Anterior cingulate cortex (tissue), 58 donors: ENCODE results near the gene ARID5A.
A peak's percentile ranks its signal among the peaks of the same experiment; 100 is the strongest.
"Not testable (repeated sequence)": the region's sequence is repeated elsewhere in the genome, so short reads cannot be mapped to it uniquely, and the experiment has no call there.

Experiments used
- DNase-seq, 58 donors: peaks; one replicate each; lab custom pipeline; 2025; lab: John Stamatoyannopoulos, UW

The ARID5A gene, protein sequence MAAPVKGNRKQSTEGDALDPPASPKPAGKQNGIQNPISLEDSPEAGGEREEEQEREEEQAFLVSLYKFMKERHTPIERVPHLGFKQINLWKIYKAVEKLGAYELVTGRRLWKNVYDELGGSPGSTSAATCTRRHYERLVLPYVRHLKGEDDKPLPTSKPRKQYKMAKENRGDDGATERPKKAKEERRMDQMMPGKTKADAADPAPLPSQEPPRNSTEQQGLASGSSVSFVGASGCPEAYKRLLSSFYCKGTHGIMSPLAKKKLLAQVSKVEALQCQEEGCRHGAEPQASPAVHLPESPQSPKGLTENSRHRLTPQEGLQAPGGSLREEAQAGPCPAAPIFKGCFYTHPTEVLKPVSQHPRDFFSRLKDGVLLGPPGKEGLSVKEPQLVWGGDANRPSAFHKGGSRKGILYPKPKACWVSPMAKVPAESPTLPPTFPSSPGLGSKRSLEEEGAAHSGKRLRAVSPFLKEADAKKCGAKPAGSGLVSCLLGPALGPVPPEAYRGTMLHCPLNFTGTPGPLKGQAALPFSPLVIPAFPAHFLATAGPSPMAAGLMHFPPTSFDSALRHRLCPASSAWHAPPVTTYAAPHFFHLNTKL

DNA sequence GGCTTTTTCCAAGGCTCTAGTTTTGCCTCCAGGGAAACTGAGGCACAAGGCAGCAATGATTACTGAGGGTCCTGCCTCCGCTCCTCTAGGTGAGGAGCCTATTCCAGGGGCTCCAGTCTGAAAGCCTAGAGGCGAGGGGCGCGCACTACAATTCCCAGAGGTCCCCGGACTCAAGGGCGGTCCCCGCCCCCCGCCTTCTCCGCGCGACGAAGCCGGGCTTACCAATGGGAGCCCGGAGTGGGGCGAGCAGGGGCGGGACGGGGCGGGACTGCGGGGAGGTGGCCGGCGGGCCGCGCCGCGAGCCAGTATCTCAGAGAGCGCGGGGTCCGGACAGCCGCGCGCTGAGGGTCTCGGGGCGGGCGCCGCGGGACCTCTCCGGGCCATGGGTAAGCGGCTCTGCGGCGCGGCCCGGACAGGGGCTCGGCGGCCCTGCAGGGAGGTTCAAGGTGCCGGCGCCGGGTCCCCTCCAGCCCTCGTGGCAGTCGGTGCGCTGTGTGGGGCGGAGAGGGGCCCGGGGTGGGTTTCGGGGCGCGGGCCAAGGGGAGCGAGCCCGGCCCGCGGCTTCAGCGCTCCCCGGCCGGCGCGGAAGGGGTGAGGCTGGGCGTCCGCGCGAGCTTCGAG lies at the start of gene ARID5A:
ARID5A (plus strand) TSS at position 308 of the 621 bp plus-strand sequence; CDS start at position 383, 75 bp downstream.
- peak in 57 of 58 donors; percentile 10 to 93 (median 85) for DNase-seq

DNA sequence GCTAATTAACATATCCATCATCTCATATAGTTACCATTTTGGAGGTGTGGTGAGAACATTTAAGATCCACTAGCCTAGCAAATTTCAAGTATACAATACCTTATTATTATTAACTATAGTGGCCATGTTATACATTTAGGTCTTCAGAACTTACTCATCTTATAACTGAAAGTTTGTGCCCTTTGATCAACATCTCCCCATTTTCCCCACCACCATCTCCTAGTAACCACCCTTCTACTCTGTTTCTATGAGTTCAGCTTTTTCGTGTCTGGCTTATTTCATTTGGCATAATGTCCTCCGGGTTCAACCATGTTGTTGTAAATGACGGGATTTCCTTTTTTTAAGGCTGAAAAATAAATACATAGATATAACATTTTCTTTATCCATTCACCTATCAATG lies 47.3 kb upstream of the ARID5A start:
- DNase-seq: no peak

DNA sequence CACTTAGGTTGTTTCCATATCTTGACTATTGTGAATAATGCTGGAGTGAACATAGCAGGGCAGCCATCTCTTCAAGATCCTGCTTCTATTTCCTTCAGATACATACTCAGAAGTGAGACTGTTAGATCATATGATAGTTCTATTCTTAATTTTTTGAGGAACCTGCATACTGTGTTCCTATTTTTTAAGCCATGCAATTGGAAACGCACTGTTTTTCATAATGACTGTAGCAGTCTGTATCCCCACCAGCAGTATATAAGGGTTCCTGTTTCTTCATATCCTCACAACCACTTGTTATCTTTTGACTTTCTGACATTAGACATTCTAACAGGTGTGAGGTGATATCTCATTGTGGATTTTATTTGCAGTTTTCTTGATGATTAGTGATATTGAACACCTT lies 46.9 kb upstream of the ARID5A start:
- no peak for DNase-seq

DNA sequence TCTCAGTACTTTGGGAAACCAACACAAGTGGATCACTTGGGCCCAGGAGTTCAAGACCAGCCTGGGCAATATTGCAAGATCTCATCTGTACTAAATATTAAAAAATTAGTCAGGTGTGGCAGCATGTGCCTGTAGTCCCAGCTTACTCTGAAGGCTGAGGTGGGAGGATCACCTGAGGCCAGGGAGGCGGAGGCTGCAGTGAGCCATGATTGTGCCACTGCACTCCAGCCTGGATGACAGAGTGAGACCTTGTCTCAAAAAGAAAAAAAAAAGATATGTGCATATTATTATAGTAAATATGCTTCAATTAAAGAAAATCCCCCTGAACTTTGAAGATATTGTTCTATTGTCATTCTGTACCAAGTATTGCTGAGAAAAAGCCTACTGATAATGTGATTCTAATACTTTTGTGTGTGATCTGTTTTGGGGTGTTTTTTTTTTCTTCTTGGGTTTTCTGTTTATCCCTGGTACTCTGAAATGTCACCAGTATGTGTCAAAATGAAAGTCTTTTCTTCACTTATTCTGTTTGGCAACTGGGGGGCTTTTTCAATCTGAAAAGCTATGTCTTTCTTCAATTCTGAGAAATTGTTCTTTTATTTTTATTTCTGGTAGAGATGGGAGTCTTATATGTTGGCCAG lies 44.6 kb upstream of the ARID5A start:
- no peak for DNase-seq

DNA sequence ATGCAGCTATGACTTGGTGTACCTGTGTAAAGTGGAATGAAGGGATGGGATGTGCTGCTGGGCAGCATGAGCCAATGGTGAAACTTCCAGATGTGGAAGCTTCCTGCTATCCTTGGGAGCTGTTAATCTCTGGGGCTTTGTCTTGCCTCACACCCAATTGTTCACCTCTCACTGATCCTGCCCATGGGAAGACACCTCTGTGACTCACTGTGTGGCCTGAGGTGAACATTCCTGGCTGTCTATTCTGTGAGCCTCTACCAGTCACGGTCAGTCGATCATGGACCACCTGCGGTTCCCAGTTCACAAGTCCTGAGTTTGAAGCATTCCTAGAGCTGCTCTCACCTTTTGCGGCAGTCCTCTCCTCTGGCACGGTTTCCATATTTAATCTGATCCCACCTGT lies 43.5 kb upstream of the ARID5A start:
- no peak for DNase-seq

DNA sequence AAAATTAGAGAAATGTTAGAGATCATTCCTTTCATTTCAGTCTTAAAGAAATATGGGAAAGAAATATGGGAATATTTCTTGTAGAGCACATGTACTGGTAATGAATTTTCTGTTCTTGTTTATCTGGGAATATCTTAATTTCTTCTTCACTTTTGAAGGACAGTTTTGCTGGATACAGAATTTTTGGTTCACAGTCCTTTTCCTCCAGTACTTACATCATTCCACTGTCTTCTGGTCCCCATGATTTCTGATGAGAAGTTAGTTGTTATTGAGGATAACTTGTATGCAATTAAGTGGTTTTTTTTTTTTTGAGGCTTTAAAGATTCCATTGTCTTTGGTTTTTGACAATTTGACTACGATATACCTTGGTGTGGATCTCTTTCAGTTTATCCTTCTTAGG lies 42.4 kb upstream of the ARID5A start:
- DNase-seq: no peak

DNA sequence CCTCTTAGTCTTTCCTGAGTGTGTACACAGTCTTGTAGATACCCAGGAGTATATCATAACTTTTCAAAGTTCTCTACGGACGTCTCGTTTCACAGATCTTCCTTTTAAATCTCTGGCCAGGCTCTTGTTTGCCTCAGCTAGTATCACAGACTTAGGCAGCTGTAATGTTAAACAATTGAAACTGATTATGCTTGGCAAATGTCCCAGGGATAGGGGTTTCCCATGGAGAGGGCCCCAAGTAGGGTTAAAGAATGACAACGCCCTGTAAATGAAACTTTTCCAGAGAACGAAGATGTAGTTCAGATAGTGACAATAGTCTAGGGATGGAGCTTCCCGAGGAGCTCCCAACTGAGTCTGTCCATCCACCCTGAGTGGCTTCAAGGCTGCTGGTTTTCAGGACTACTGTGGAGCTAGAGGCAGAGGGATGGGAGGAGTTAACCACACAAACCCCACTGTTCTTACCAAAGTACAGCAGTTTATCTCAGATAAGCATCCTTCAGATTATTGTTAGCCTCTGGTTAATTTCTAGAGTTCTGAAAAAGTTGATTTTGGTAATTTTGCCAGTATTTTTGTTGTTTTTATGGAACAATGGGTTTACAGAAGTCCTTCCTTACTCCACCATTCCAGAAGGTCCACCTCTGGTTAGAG lies 40.4 kb upstream of the ARID5A start:
- no peak for DNase-seq

DNA sequence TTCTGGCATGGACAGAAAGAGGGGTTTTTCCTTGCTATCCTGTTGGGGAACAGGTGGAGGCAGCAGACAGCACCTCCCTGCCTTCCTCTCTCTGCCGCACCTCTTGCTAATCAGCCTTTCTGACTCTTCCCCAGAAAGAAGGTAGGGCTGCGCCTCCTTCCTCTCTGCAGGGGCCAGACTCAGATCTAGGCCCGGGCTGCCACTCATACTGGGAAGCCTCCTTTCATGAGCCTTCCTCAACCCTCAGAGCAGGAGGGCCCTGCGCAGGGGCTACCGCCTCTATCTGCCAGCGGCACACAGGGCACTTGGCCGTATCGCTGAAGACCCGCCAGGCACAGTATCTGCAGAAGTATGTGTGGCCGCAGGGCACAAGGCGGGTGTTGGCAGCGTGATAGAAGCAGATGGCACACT lies 38.5 kb upstream of the ARID5A start:
- no peak for DNase-seq

DNA sequence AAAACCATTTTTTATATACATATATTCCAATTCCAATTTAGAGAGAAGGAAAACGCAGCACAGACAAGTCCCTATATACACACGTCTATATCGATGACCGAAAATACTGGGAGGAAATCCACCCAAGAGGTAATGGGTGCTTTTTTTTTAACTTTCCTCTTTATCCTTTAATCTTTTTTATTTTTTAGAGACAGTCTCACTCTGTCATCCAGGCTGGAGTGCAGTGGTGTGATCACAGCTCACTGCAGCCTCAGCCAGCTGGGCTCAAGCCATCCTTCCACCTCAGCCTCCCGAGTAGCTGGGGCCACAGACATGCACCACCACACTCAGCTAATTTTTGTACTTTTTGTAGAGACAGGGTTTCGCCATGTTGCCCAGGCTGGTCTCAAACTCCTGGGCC lies 37.9 kb upstream of the ARID5A start:
- DNase-seq: not testable (repeated sequence)

DNA sequence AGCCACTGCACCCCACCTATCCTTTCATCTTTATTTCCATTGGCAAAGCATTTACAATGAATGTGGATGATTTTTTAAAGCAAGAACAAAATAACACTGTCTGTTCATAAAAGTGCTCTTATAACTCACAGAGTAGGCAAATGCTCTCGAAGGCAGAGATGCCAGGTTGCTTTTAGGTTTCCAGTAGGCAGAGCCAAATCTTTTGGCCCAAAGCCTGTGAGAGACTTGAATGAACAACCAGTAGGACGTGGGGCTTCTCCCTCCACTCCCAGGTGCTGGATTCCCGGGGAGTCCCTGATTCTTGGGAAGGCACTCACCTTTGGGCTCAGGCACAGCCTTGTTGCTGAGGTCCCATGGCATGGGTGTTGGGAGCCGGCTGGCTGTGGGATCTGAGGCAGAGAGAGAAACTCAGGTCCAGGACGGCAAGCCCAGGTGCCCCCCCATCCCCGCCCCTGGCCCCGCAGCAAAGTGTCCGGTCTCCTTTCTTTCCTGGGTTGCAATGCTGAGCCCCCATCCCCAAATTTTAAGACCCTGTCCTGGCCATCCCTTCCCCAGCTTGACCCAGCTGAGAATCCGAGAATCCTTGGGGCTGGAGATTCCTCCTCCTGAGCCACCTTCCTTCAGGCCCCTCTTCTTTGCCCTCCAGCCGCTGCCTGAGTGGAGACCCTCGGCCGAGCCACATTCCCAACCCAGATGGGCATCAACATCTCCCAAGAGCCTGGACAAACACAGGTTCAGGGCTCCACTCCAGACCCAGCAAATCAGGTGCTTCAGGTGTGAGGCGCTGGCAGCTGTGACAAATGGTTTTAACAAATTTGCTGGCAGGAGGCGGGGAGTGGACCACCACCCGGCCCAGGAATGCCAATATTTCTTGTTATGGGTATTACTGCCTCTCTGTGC lies 37.2 kb upstream of the ARID5A start:
- no peak for DNase-seq

DNA sequence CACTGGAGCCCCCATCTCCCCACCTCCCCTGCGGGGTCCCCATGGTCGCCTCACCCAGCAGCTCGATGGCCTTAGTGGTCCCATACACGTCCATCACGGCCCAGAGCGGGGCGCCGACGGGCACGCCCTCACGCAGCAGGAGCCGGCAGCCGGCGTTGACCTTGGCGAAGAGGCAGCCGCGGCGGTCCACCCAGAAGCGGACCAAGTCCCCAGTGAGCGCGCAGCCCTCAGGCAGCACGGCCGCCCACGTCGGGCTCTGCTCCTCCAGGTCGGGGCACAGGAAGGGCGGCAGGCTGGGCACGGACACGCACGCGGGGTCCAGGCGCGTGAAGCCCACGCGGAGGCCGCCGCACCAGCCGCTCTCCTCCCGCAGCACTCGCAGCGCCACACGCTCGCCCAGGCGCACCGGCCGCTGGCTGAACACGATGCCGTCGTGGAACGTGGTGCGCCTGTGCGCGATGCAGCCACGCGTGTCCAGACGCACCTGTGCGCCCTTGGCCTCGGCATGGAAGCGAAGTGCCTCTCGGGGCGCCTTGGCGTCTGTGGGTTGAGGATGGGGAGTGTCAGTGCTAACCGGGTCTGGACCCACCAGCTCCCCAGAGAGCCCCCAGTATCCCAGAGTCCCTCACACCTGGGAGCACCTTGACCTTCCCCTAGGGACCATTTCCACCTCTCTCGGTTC lies 36.0 kb upstream of the ARID5A start:
- no peak for DNase-seq

DNA sequence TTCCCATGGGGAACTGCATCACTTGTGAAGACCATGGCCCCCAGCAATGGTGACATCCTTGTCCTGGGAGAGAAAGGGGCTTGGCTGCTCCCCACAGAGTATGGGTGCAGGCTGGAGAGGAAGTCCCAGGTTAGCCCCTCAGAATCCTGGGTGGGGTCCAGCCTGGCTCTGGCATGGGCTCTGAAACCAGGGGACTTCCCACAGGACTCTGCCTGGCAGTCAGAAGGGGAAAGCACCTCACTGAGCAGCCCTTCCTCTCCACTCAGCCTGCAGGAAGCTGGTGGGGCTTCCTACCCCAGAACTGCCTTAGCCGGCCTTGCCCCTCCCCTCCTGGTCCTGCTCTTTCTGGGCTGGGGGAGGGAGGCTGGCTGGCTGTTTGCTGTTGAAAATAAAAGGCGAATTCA lies 35.1 kb upstream of the ARID5A start:
- no peak for DNase-seq

DNA sequence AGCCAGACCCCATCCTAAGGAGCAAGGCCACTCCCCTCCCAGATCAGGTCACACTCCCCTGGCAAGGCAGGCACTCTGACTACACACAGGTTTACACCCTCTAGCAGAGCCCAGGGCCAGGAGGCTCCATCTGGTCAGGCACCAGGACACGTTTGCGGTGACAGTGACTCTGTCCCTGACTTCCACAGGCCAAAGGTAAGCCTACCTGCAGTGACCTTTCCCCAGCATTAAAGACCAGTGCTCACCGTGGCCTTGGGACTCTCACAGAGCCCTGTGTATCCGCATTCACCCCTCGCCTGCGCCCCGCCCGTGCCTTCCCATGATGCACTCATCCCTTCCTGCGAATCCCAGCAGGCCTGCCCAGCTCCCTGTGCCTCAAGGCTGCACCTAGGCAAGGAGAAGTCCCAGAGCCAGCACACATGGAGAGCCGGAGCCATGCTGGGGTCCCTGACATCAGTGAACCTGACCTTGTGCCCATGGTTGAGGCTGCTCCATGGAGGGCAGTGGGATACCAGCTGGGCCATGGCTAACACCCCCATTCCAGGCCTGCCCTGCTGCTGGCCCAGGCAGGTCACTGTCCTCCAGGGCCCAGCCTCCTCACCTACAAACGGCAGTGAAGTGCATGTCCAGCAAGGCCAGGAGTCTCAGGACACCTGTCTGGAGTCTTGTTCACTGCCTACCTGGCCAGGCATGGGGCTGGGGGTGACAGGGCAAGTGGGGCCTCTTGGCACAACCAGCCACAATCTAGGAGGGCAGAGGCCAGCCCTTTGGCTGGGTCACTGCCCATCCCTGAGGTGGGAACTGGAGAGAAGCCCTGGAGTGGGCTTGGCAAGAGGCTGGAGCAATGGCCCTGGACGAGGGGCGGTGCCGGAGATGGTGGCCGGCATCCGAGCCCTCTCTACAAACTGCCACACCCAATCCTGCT lies 34.4 kb upstream of the ARID5A start:
- DNase-seq: no peak

DNA sequence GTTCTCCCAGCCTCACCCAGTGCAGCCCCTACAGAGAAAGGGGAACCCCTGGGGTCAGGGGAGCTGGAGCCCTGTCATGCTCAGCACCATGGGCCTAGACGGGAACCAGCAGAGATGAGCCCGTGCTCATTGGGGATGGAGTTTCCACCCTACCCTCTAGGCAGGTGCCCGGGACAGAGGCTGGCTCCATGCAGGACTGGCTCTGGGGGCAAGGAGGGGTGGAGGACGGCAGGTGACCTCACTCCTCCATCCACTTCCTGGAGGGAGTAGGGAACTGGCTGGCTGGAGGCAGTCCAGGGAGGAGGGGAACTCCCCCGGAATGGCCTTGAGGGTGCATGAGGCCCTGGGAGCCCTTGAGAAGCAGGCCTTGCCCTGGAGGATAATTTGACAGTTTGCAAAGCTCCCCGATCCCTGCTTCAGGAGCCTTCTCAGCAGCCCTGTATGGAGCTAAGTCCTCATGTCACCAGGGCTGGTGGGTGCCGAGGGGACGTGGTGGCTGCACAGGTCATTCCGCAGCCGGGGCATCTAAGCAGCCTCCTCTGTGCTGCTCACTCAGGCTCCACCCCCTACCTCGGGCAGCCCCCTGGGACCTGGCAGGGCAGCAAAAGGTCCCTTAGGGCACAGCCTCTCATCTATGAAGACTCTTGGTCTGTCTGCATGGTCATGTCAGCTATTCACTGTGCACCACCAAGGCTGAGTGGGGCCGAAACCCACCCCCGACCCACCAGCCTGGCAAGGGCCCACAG lies 33.5 kb upstream of the ARID5A start:
- no peak for DNase-seq

DNA sequence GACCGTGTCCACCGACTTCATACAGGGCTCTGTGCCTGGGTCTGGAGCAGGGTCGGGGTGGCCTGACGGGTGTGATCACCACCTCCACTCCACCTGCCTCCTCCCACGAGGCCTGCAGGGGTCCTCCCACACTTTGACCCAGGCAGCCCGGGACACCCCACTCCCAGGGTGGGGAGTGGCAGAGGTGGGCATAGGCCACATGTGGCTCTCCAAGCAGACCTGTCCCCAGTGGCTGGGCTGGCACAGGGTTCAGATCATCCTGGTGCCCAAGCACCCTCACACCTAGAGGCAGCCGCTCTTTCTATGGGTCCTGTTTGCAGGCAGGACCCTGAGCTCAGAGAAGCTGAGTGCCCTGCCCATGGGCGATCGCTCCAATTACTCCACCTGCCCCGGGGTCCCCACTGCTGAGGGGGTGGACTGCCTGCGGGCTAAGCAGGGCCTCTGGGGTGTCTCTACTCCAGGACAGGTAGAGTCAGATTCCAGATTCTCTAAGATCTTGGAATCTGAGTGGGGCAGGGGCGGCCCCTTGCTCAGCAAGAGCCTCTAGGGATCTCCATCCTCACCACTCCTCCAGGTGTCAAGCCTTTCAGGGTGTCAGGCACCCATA lies 32.8 kb upstream of the ARID5A start:
- no peak for DNase-seq

DNA sequence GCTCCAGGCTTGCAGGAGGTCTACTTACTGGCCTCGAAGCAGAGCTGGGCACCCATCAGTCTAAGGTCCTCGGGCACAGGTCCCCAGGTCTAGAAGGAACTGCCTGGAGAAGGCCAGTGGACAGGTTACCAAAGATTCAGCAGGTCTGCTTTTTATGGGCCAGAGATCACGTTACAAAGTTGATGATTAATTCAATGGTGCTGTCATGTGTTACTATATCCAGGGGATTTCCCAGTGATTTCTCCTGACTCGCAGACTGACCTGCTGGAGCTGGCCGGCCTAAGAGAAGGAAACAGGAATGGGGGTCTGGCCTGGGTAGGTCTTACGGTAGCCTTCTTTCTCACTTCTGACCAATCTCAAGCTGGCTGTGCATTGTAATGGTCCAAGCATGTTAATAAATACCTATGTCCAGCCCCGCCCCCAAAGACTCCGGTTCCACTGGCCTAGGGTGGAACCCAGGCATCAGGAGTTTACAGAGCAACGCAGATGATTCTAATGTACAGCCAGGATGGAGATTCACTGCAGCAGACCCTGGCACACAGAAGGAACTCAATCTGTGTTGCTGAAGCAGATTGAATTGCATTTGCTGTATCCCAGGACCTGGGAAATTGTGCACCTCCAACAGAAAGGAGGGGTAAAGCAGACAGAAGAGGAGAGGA lies 31.2 kb upstream of the ARID5A start, which contains the start of gene NEURL3:
NEURL3 (minus strand) TSS at position 127 of the 659 bp plus-strand sequence; CDS start at position 56, 71 bp downstream.
- no peak for DNase-seq
